ENCODE results near the gene CEACAM8. TPM values are rescaled to one million over a fixed set of nuclear protein-coding genes. Genes with fewer than 3 reads are reported as not detected.
A peak's percentile ranks its signal among the peaks of the same experiment; 100 is the strongest.

CEACAM8 gene
- total RNA-seq, 1 donor from 2014 or later: not detected

GRCh38 chr19:42568006-42568405 is 26.7 kb downstream of the CEACAM8 start:
- H3K27me3 Mint-ChIP-seq (ENCODE audit: low read depth): peaks cover 35% of the 10 kb centered on the region
- H3K36me3 Mint-ChIP-seq: no peaks in the 10 kb centered on the region
- no peak overlapping the region for H3K4me3 Mint-ChIP-seq
- DNase-seq (ENCODE audit: low spot score in 2 of 2, unreplicated experiment in 2 of 2): peak in 1 of 2 experiments; percentile 19
- H3K9me3 Mint-ChIP-seq: no peaks in the 10 kb centered on the region
- no peak overlapping the region for H3K27ac Mint-ChIP-seq
- TF ChIP-seq CTCF (IDR thresholded peaks at IDR 0.05; ENCODE audit: unreplicated experiment): no peak
- no peaks in the 10 kb centered on the region for H3K4me1 Mint-ChIP-seq

- Mint-ChIP-seq H3K27ac (no peak overlapping the region), H3K9me3 (no peaks in the 10 kb centered on the region), H3K4me1 (no peaks in the 10 kb centered on the region), H3K4me3 (no peak overlapping the region), H3K36me3 (no peaks in the 10 kb centered on the region), H3K27me3 (ENCODE audit: low read depth) (peaks cover 35% of the 10 kb centered on the region)
- no peak for TF ChIP-seq CTCF (IDR thresholded peaks at IDR 0.05; ENCODE audit: unreplicated experiment)
- DNase-seq (ENCODE audit: low spot score in 2 of 2, unreplicated experiment in 2 of 2): no peak
These were observed 27.2 kb downstream of the CEACAM8 start for GRCh38 chr19:42567567-42567966.

GRCh38 chr19:42563352-42564210 is 31.1 kb downstream of the CEACAM8 start:
- Mint-ChIP-seq H3K4me3 (no peak overlapping the region), H3K9me3 (no peaks in the 10 kb centered on the region), H3K27me3 (ENCODE audit: low read depth) (peaks cover 34% of the 10 kb centered on the region)

DNA sequence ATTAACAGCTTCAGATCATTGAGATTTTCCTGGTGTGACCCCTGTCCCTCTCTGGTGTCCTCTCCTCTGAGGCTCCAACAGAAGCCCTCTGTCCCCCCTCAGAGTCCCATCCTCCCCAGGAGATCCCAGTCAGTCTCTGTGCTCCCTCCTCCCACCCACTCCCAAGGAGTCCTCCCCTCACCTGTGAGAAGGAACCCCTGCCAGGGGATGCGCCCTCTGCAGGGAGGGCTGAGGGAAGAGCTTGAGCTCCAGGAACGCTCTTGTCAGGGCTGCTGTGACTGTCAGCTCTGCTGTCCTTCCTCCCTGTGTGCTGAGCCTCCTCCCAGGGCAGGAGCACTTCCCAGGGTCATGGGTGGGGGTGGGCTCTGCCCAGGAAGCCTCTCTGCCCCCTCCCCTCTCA is 33.2 kb downstream of the CEACAM8 start:
- no peak for TF ChIP-seq CTCF (IDR thresholded peaks at IDR 0.05; ENCODE audit: unreplicated experiment)
- Mint-ChIP-seq H3K4me1 (no peaks in the 10 kb centered on the region), H3K9me3 (no peaks in the 10 kb centered on the region), H3K4me3 (no peak overlapping the region), H3K27me3 (ENCODE audit: low read depth) (peaks cover 20% of the 10 kb centered on the region), H3K27ac (no peak overlapping the region), H3K36me3 (no peaks in the 10 kb centered on the region)
- no peak for DNase-seq (ENCODE audit: low spot score in 2 of 2, unreplicated experiment in 2 of 2)

More at GRCh38 chr19:42563352-42564210, 31.1 kb downstream of the CEACAM8 start:
- TF ChIP-seq CTCF (IDR thresholded peaks at IDR 0.05; ENCODE audit: unreplicated experiment): peak; percentile 55
- Mint-ChIP-seq H3K36me3 (no peaks in the 10 kb centered on the region), H3K27ac (no peak overlapping the region), H3K4me1 (no peaks in the 10 kb centered on the region)
- DNase-seq (ENCODE audit: low spot score in 2 of 2, unreplicated experiment in 2 of 2): no peak

DNA sequence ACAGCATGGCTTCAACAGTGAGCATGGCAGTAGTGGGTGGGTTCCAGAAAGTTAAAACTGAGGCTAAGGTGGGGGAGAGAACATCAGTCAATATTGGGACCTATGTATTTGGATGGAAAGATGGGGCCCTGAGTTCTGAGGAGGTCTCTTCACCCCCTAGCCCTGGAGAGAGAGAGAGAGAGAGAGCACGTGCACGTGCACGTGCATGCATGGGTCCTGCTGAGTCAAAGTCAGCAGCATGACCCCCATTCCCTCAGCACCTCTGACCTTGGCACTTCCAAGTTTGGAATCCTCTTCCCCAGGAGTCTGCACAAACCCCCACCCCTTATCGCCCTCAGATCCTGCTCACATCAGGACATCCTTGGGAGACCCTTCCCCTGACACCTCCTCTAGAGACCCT is 34.0 kb downstream of the CEACAM8 start:
- peaks cover 17% of the 10 kb centered on the region for H3K27me3 Mint-ChIP-seq (ENCODE audit: low read depth)
- H3K4me3 Mint-ChIP-seq: no peak overlapping the region
- no peak for TF ChIP-seq CTCF (IDR thresholded peaks at IDR 0.05; ENCODE audit: unreplicated experiment)
- no peaks in the 10 kb centered on the region for H3K9me3 Mint-ChIP-seq
- no peak for DNase-seq (ENCODE audit: low spot score in 2 of 2, unreplicated experiment in 2 of 2)
- no peak overlapping the region for H3K27ac Mint-ChIP-seq
- no peaks in the 10 kb centered on the region for H3K36me3 Mint-ChIP-seq
- H3K4me1 Mint-ChIP-seq: no peaks in the 10 kb centered on the region
